Mammary epithelial cell (primary cell): ENCODE data around the gene TRPT1.

Experiments
- CTCF ChIP-seq, 2 donors: IDR thresholded peaks in 1 of 2; conservative IDR thresholded peaks in 1 of 2; 2 replicates each; pipeline ENCODE4 v1.5.1; 2011 to 2012; ENCODE audit warnings: inconsistent platforms in 2 of 2, low read length in 2 of 2, mild to moderate bottlenecking in 2 of 2, control low read depth in 1 of 2, low read depth in 1 of 2; ENCODE audit not compliant: insufficient read depth in 1 of 2; ENCODE audit errors: extremely low read depth in 1 of 2
- EZH2 ChIP-seq: IDR thresholded peaks from 2 replicates; pipeline ENCODE4 v1.6.1; 2012; ENCODE audit warnings: low read length, inconsistent platforms, borderline replicate concordance

DNA sequence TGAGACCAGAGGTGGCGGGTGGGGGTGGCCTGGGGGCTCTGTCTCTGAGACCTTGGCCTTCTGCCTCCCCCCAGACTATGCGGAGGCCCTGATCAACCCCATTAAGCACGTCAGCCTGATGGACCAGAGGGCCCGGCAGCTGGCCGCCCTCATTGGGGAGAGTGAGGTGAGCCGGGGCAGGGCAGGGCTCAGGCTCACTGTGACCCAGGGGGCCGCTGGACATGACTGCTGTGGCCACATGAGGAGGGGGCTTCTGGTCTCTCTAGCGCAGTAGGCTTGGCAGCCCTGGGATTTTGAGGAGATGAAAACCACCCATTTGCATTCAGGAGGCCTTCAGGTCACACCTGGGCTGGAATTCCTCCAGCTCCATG is 37.9 kb upstream of the TRPT1 start:
- TF ChIP-seq CTCF (conservative IDR thresholded peaks at IDR 0.05 in 1 of 2, IDR thresholded peaks at IDR 0.05 in 1 of 2; ENCODE audit: extremely low read depth in 1 of 2, insufficient read depth in 1 of 2, low read depth in 1 of 2, low read length in 2 of 2) (no peak), EZH2 (no peak)
